ENCODE results near the gene CMTM4. TPM values are rescaled to one million over a fixed set of nuclear protein-coding genes. Genes with fewer than 3 reads are reported as not detected.
A peak's percentile ranks its signal among the peaks of the same experiment; 100 is the strongest.
"Not testable (repeated sequence)": the region's sequence is repeated elsewhere in the genome, so short reads cannot be mapped to it uniquely, and the experiment has no call there.

CMTM4 gene
- total RNA-seq, 2 experiments from 2014 or later: 1.3 to 2.0 TPM

- ATAC-seq (ENCODE audit: low read depth) (no peak), DNase-seq (no peak)
- no peak overlapping the region for H3K4me3 Mint-ChIP-seq
- no peak overlapping the region for H3K27ac Mint-ChIP-seq
- POLR2A ChIA-PET: no interaction called here
- H3K36me3 Mint-ChIP-seq: peaks cover 2% of the 10 kb centered on the region
- H3K27me3 Mint-ChIP-seq: peaks cover 62% of the 10 kb centered on the region
- peaks cover 17% of the 10 kb centered on the region for H3K4me1 Mint-ChIP-seq
- peaks cover 4% of the 10 kb centered on the region for H3K9me3 Mint-ChIP-seq
Measured at GRCh38 chr16:66698046-66698445, 1.5 kb upstream of the CMTM4 start.

- DNase-seq (no peak), ATAC-seq (ENCODE audit: low read depth) (peak; percentile 43)
- Mint-ChIP-seq H3K4me1 (peaks cover 17% of the 10 kb centered on the region), H3K9me3 (peaks cover 4% of the 10 kb centered on the region), H3K27me3 (peaks cover 64% of the 10 kb centered on the region), H3K4me3 (peak overlapping the region; percentile 73), H3K36me3 (peaks cover 2% of the 10 kb centered on the region), H3K27ac (no peak overlapping the region)
- POLR2A ChIA-PET: no interaction called here
Measured at GRCh38 chr16:66695935-66696668, 441 bp downstream of the CMTM4 start.

- no peaks in the 10 kb centered on the region for H3K36me3 Mint-ChIP-seq
- no peak overlapping the region for H3K27ac Mint-ChIP-seq
- H3K4me1 Mint-ChIP-seq: peaks cover 14% of the 10 kb centered on the region
- POLR2A ChIA-PET: no interaction called here
- peaks cover 64% of the 10 kb centered on the region for H3K27me3 Mint-ChIP-seq
- ATAC-seq (ENCODE audit: low read depth): no peak
- peak; percentile 33 for DNase-seq
- H3K4me3 Mint-ChIP-seq: peak overlapping the region; percentile 73
- H3K9me3 Mint-ChIP-seq: peaks cover 1% of the 10 kb centered on the region
Measured at GRCh38 chr16:66695471-66695934, 1.0 kb downstream of the CMTM4 start.

GRCh38 chr16:66693149-66693548 is 3.4 kb downstream of the CMTM4 start:
- Mint-ChIP-seq H3K36me3 (no peaks in the 10 kb centered on the region), H3K27me3 (peaks cover 46% of the 10 kb centered on the region), H3K4me3 (no peak overlapping the region), H3K9me3 (no peaks in the 10 kb centered on the region), H3K4me1 (peaks cover 14% of the 10 kb centered on the region), H3K27ac (no peak overlapping the region)
- POLR2A ChIA-PET: interaction anchor here (0.6 kb wide), 1 partner anchor 9 kb away, joined by 4 read pairs; no protein-coding TSS in a partner anchor
- DNase-seq (no peak), ATAC-seq (ENCODE audit: low read depth) (no peak)

- no peak overlapping the region for H3K27ac Mint-ChIP-seq
- peaks cover 39% of the 10 kb centered on the region for H3K27me3 Mint-ChIP-seq
- DNase-seq: no peak
- no peaks in the 10 kb centered on the region for H3K9me3 Mint-ChIP-seq
- H3K36me3 Mint-ChIP-seq: no peaks in the 10 kb centered on the region
- no peak for ATAC-seq (ENCODE audit: low read depth)
- H3K4me1 Mint-ChIP-seq: peaks cover 13% of the 10 kb centered on the region
- no peak overlapping the region for H3K4me3 Mint-ChIP-seq
- POLR2A ChIA-PET: no interaction called here
Measured at GRCh38 chr16:66692341-66692740, 4.2 kb downstream of the CMTM4 start.

GRCh38 chr16:66691234-66691633 is 5.3 kb downstream of the CMTM4 start:
- ATAC-seq (ENCODE audit: low read depth): no peak
- Mint-ChIP-seq H3K4me3 (no peak overlapping the region), H3K27me3 (peaks cover 34% of the 10 kb centered on the region), H3K27ac (no peak overlapping the region), H3K9me3 (no peaks in the 10 kb centered on the region), H3K4me1 (peaks cover 11% of the 10 kb centered on the region), H3K36me3 (no peaks in the 10 kb centered on the region)
- POLR2A ChIA-PET: no interaction called here
- DNase-seq: no peak

GRCh38 chr16:66690106-66690847 is 6.3 kb downstream of the CMTM4 start:
- Mint-ChIP-seq H3K36me3 (no peaks in the 10 kb centered on the region), H3K27me3 (peaks cover 29% of the 10 kb centered on the region), H3K9me3 (no peaks in the 10 kb centered on the region), H3K27ac (no peak overlapping the region), H3K4me1 (peaks cover 6% of the 10 kb centered on the region), H3K4me3 (no peak overlapping the region)
- DNase-seq (no peak), ATAC-seq (ENCODE audit: low read depth) (no peak)
- POLR2A ChIA-PET: no interaction called here

- ATAC-seq (ENCODE audit: low read depth) (no peak), DNase-seq (no peak)
- Mint-ChIP-seq H3K27ac (no peak overlapping the region), H3K36me3 (no peaks in the 10 kb centered on the region), H3K27me3 (peaks cover 21% of the 10 kb centered on the region), H3K4me3 (no peak overlapping the region), H3K4me1 (no peaks in the 10 kb centered on the region), H3K9me3 (no peaks in the 10 kb centered on the region)
- POLR2A ChIA-PET: no interaction called here
Measured at GRCh38 chr16:66689282-66689681, 7.3 kb downstream of the CMTM4 start.

- ATAC-seq (ENCODE audit: low read depth) (no peak), DNase-seq (no peak)
- no peak overlapping the region for H3K27ac Mint-ChIP-seq
- no peaks in the 10 kb centered on the region for H3K4me1 Mint-ChIP-seq
- no peaks in the 10 kb centered on the region for H3K9me3 Mint-ChIP-seq
- H3K4me3 Mint-ChIP-seq: no peak overlapping the region
- peaks cover 14% of the 10 kb centered on the region for H3K27me3 Mint-ChIP-seq
- H3K36me3 Mint-ChIP-seq: no peaks in the 10 kb centered on the region
- POLR2A ChIA-PET: no interaction called here
Measured at GRCh38 chr16:66687906-66688625, 8.5 kb downstream of the CMTM4 start.

- ATAC-seq (ENCODE audit: low read depth); H3K36me3 Mint-ChIP-seq; H3K9me3 Mint-ChIP-seq; H3K27me3 Mint-ChIP-seq; H3K27ac Mint-ChIP-seq; H3K4me3 Mint-ChIP-seq; H3K4me1 Mint-ChIP-seq; DNase-seq: not testable (repeated sequence)
- POLR2A ChIA-PET: interaction anchor here (0.7 kb wide), 1 partner anchor 94 kb away, joined by 3 read pairs; no protein-coding TSS in a partner anchor
Measured at GRCh38 chr16:66685501-66686115, 10.9 kb downstream of the CMTM4 start.

- Mint-ChIP-seq H3K4me3 (no peak overlapping the region), H3K36me3 (no peaks in the 10 kb centered on the region), H3K4me1 (no peaks in the 10 kb centered on the region), H3K9me3 (no peaks in the 10 kb centered on the region), H3K27ac (no peak overlapping the region), H3K27me3 (no peaks in the 10 kb centered on the region)
- no peak for ATAC-seq (ENCODE audit: low read depth)
- POLR2A ChIA-PET: no interaction called here
- no peak for DNase-seq
Measured at GRCh38 chr16:66682271-66682670, 14.3 kb downstream of the CMTM4 start.

- H3K9me3 Mint-ChIP-seq: no peaks in the 10 kb centered on the region
- no peak for DNase-seq
- H3K4me3 Mint-ChIP-seq: no peak overlapping the region
- no peak overlapping the region for H3K27ac Mint-ChIP-seq
- ATAC-seq (ENCODE audit: low read depth): no peak
- no peaks in the 10 kb centered on the region for H3K27me3 Mint-ChIP-seq
- H3K4me1 Mint-ChIP-seq: no peaks in the 10 kb centered on the region
- POLR2A ChIA-PET: no interaction called here
- H3K36me3 Mint-ChIP-seq: no peaks in the 10 kb centered on the region
Measured at GRCh38 chr16:66681676-66682075, 14.9 kb downstream of the CMTM4 start.

GRCh38 chr16:66678337-66678736 is 18.2 kb downstream of the CMTM4 start:
- no peaks in the 10 kb centered on the region for H3K4me1 Mint-ChIP-seq
- no peaks in the 10 kb centered on the region for H3K27me3 Mint-ChIP-seq
- no peaks in the 10 kb centered on the region for H3K36me3 Mint-ChIP-seq
- ATAC-seq (ENCODE audit: low read depth) (no peak), DNase-seq (no peak)
- no peak overlapping the region for H3K4me3 Mint-ChIP-seq
- H3K9me3 Mint-ChIP-seq: no peaks in the 10 kb centered on the region
- POLR2A ChIA-PET: no interaction called here
- no peak overlapping the region for H3K27ac Mint-ChIP-seq

All from activated naive CD8-positive, alpha-beta T cell treated with anti-CD3 and anti-CD28 coated beads, Interleukin-2, amount 10 ng/mL, durations not matched to agents 7 days and 5 days (primary cell).